ENCODE measurements around the gene LAMA1. TPM values are rescaled to one million over a fixed set of nuclear protein-coding genes. Genes with fewer than 3 reads are reported as not detected.

LAMA1 gene
- total RNA-seq, 4 donors from 2014 or later = 1.2 to 3.0 (median 1.9) TPM

DNA sequence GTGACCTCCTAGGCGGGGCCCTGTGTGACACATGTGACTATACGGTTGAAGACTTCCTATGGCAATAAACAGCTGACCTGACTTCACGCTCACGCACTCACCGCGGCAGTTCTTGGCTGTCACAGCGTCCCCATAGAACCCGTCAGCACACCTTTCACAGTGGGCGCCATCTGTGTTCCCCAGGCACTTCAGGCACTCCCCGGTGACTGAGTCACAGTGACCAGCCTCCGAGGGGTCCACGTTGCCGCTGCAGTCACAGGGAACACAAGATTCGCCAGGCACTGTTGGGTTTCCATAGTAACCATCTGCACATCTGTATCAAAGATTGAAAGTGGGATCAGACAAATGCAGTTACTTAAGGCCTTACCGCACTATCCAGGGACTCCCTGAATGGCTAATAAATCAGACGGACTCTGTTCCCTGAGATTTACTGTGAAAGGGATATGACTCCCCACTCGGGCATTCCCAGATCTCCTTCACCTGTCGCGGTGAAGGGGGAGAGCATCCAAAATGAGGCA lies 94.5 kb downstream of the LAMA1 start:
- Histone ChIP-seq H3K4me3 (no peak overlapping the region), H3K27ac (no peak overlapping the region), H3K4me1 (no peaks in the 10 kb centered on the region), H3K36me3 (no peaks in the 10 kb centered on the region), H3K9me3 (no peaks in the 10 kb centered on the region), H3K27me3 (no peaks in the 10 kb centered on the region)
- no peak for DNase-seq (ENCODE audit: low spot score in 2 of 2)
- WGBS, 2 donors = 93 to 94% methylated on average over 19 of the region's 19 CpGs
- TF ChIP-seq, protein P1, sequence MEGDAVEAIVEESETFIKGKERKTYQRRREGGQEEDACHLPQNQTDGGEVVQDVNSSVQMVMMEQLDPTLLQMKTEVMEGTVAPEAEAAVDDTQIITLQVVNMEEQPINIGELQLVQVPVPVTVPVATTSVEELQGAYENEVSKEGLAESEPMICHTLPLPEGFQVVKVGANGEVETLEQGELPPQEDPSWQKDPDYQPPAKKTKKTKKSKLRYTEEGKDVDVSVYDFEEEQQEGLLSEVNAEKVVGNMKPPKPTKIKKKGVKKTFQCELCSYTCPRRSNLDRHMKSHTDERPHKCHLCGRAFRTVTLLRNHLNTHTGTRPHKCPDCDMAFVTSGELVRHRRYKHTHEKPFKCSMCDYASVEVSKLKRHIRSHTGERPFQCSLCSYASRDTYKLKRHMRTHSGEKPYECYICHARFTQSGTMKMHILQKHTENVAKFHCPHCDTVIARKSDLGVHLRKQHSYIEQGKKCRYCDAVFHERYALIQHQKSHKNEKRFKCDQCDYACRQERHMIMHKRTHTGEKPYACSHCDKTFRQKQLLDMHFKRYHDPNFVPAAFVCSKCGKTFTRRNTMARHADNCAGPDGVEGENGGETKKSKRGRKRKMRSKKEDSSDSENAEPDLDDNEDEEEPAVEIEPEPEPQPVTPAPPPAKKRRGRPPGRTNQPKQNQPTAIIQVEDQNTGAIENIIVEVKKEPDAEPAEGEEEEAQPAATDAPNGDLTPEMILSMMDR (IDR thresholded peaks at IDR 0.05) = no peak
- TF ChIP-seq POLR2A (IDR thresholded peaks at IDR 0.05) = no peak
- no peak for TF ChIP-seq EP300 (IDR thresholded peaks at IDR 0.05)

DNA sequence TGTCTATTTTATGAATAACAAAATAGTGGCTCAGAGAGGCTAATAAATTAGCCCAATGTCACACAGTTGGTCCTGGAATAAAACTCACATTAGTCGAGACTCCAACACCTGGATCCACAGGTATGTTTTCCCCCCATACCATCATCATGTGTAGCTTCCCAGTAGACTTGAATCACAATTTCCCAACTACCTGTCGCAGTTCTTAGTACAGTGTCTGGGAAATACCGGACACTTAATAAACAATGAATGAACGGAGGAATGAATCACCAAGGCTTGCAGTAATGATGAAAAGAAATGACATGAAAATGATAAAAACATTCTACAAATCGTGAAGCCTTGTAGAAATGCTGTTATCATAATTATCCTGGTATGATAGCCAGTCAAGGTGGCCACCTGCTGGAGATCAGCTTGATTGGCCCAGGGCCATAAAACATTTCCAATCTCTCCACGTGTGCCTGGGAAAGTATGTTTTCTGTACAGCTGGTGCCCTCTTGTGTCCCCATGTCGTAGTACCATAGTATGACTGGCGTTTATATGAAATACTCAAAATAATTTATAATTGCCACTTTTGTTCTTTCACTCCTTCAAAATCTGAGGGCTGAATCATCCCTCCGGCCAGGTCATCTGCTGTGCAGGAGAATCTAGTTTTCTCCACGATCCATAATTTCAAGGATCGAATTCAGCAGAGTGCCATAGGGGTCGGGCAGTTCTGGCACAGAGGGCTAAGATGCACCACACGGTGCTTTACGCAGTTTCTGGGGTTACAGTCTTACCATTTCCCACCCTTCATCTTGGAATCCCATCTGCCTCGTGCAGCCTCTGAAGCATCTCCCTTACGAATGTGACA lies 95.4 kb downstream of the LAMA1 start:
- Histone ChIP-seq H3K9me3 (no peaks in the 10 kb centered on the region), H3K27me3 (no peaks in the 10 kb centered on the region), H3K4me3 (no peak overlapping the region), H3K27ac (no peak overlapping the region), H3K36me3 (no peaks in the 10 kb centered on the region), H3K4me1 (no peaks in the 10 kb centered on the region)
- no peak for TF ChIP-seq POLR2A (IDR thresholded peaks at IDR 0.05)
- TF ChIP-seq, protein P1 (IDR thresholded peaks at IDR 0.05) = peak in 1 of 5 experiments; percentile 19
- 66 to 69% methylated on average over 16 of the region's 16 CpGs for WGBS, 2 donors
- DNase-seq (ENCODE audit: low spot score in 2 of 2) = no peak

DNA sequence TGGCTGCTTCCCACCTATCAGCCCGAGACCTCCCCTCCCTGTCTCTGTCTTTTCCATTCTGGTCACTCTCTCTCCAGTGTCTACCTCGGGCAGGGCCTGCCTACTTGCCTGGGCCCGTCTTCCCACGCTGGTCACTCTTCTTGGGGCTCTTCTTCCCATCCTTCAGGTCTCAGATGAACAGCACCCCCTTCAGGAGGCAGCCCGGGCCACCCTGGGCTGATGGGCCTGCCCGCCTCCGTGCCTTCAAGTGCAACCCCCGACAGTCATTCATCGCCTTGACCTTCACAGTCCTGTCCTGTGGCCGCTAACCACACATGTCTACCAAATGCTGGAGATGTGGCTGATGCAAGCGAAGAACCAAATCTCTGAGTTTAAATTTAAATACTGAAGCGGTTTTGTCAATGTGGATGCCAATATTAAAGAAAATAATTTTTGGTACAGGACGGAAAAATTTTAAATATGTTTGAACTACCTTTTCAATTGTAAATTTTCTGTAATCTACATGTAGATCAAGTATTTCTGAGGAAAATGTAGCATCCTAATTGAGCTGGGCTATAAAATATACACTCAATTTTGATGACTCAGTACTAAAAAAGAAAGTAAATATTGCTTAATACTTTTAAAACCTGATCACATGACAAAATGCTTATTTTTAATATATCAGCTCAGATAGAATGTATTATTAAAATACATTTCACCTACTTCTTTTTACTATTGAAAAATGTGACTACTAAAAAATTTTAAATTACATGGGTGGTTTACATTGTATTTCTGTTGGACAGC lies 96.4 kb downstream of the LAMA1 start:
- WGBS, 2 donors = 90 to 94% methylated on average over 13 of the region's 13 CpGs
- no peaks in the 10 kb centered on the region for H3K9me3 ChIP-seq
- no peak overlapping the region for H3K4me3 ChIP-seq
- no peak overlapping the region for H3K27ac ChIP-seq
- H3K4me1 ChIP-seq = no peaks in the 10 kb centered on the region
- TF ChIP-seq EP300 (IDR thresholded peaks at IDR 0.05) (no peak), POLR2A (IDR thresholded peaks at IDR 0.05) (no peak)
- TF ChIP-seq, protein P1 (IDR thresholded peaks at IDR 0.05) = no peak
- no peaks in the 10 kb centered on the region for H3K27me3 ChIP-seq
- no peaks in the 10 kb centered on the region for H3K36me3 ChIP-seq
- no peak for DNase-seq (ENCODE audit: low spot score in 2 of 2)

DNA sequence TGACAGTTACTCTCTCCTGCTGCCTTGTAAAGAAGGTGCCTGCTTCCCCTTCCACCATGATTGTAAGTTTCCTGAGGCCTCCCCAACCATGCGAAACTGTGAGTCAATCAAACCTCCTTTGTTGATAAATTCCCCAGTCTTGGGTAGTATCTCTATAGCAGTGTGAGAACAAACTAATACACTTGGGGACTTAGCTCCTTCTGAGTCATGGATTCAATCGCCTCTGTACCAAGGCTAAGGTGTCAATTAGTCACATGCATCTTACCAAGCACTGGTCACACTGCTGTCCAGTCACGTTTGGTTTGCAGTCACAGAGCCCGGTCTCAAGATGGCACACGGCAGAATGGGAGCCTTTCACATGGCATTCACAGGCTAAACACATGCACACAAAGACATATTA lies 100.6 kb downstream of the LAMA1 start:
- Histone ChIP-seq H3K4me3 (no peak overlapping the region), H3K27me3 (no peaks in the 10 kb centered on the region), H3K27ac (no peak overlapping the region), H3K4me1 (no peaks in the 10 kb centered on the region), H3K36me3 (no peaks in the 10 kb centered on the region), H3K9me3 (no peaks in the 10 kb centered on the region)
- no peak for DNase-seq (ENCODE audit: low spot score in 2 of 2)
- TF ChIP-seq, protein P1 (IDR thresholded peaks at IDR 0.05) = no peak
- no peak for TF ChIP-seq EP300 (IDR thresholded peaks at IDR 0.05)
- TF ChIP-seq POLR2A (IDR thresholded peaks at IDR 0.05) = no peak
- WGBS, 2 donors = 83 to 92% methylated on average over 5 of the region's 5 CpGs

DNA sequence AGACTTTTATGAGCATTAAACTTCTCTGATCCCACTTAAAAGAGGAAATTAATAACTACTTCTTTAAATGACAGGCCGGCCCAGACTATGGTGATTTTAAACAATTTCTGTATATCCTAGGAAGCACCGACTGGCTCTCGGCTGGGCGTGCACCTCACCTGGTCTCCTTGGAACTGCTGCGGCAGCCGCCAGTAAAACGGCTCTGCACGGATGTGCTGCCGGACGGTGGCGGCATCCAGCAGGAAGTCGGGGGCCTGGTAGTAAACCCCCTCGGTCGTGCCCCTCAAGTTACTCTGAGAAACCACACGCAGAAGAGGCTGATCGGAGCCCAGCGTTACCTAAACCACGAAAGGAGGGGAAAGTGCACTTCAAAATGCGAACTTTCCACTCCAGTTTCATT lies 106.5 kb downstream of the LAMA1 start:
- H3K27ac ChIP-seq = no peak overlapping the region
- peaks cover 0 to 6% (median 0%) of the 10 kb centered on the region in 4 donors for H3K4me1 ChIP-seq
- WGBS, 2 donors = 57 to 66% methylated on average over 19 of the region's 19 CpGs
- TF ChIP-seq EP300 (IDR thresholded peaks at IDR 0.05) (no peak), POLR2A (IDR thresholded peaks at IDR 0.05) (no peak)
- TF ChIP-seq, protein P1 (IDR thresholded peaks at IDR 0.05) = no peak
- H3K36me3 ChIP-seq = no peaks in the 10 kb centered on the region
- H3K4me3 ChIP-seq = peak overlapping the region in 1 of 4 donors; percentile 23
- no peaks in the 10 kb centered on the region for H3K27me3 ChIP-seq
- no peak for DNase-seq (ENCODE audit: low spot score in 2 of 2)
- H3K9me3 ChIP-seq = no peaks in the 10 kb centered on the region

Data from tibial nerve (tissue), 4 donors.